MCF 10A (cell line): ENCODE data around the gene DCLK3. TPM values are rescaled to one million over a fixed set of nuclear protein-coding genes. Genes with fewer than 3 reads are reported as not detected.

Source experiments
- BruUV-seq: library from RNA; stranded (reverse); fragments of 400-500 nt; replicated peaks from 2 replicates; lab custom pipeline; 2021; lab: Mats Ljungman, UMichigan
- CTCF ChIA-PET: fragments of 300-600 bp; sonication (Branson Sonifier 250); formaldehyde crosslinking; extraction: SDS; loops from one replicate; lab custom pipeline; 2021; ENCODE audit warnings: antibody characterized with exemption, inconsistent platforms; lab: Yijun Ruan, JAX
- POLR2A ChIA-PET: fragments of 300-600, 350-650 bp; sonication (Branson Sonifier 250); formaldehyde crosslinking; extraction: SDS; loops from one replicate; lab custom pipeline; 2020; ENCODE audit warnings: antibody characterized with exemption, inconsistent platforms; lab: Yijun Ruan, JAX
- DNase-seq: peaks from one replicate; pipeline ENCODE4 v3.0.0-alpha.2; 2018; ENCODE audit not compliant: unreplicated experiment
- H3K27ac Mint-ChIP-seq: one replicate; pipeline ENCODE4 v1.8.0; 2022; ENCODE audit warnings: mild to moderate bottlenecking, low read depth, mixed read lengths; ENCODE audit not compliant: unreplicated experiment
- H3K27me3 Mint-ChIP-seq: one replicate; pipeline ENCODE4 v1.8.0; 2022; ENCODE audit warnings: mixed read lengths; ENCODE audit not compliant: insufficient read depth, unreplicated experiment
- H3K36me3 Mint-ChIP-seq: one replicate; pipeline ENCODE4 v1.8.0; 2022; ENCODE audit warnings: mild to moderate bottlenecking, moderate library complexity, mixed read lengths; ENCODE audit not compliant: insufficient read depth, unreplicated experiment
- H3K4me1 Mint-ChIP-seq: one replicate; pipeline ENCODE4 v1.8.0; 2022; ENCODE audit warnings: mixed read lengths; ENCODE audit not compliant: insufficient read depth, unreplicated experiment
- H3K4me3 Mint-ChIP-seq: one replicate; pipeline ENCODE4 v1.8.0; 2022; ENCODE audit warnings: mild to moderate bottlenecking, moderate library complexity, mixed read lengths; ENCODE audit not compliant: unreplicated experiment
- H3K9me3 Mint-ChIP-seq: one replicate; pipeline ENCODE4 v1.8.0; 2022; ENCODE audit warnings: mixed read lengths; ENCODE audit not compliant: unreplicated experiment
- CTCF ChIP-seq: fragments of 200-600 bp; IDR thresholded peaks from one replicate; pipeline ENCODE4 v1.8.0; 2022; ENCODE audit warnings: antibody characterized with exemption, mild to moderate bottlenecking; ENCODE audit not compliant: unreplicated experiment
- intact Hi-C: fragments of 100-400 bp; cut with micrococcal nuclease; formaldehyde crosslinking; loops from 2 replicates; pipeline ENCODE4 v1.14.1; 2022
- total RNA-seq: library from RNA; stranded (reverse); gene quantifications from 2 replicates; pipeline ENCODE4 v1.2.3, GENCODE V29; 2022

Gene DCLK3
- total RNA-seq, 1 experiment from 2014 or later: not detected

- Mint-ChIP-seq H3K27ac (no peak overlapping the region), H3K36me3 (no peaks in the 10 kb centered on the region), H3K4me3 (no peak overlapping the region), H3K27me3 (no peaks in the 10 kb centered on the region), H3K9me3 (no peaks in the 10 kb centered on the region), H3K4me1 (peaks cover under 1% of the 10 kb centered on the region)
- intact Hi-C loops: no loop called here
- DNase-seq: no peak
- no TSS peak for BruUV-seq
- CTCF ChIA-PET: interaction anchor here (1.2 kb wide), 1 partner anchor 9 kb away, joined by 3 read pairs; no protein-coding TSS in a partner anchor
- no peak for TF ChIP-seq CTCF
- POLR2A ChIA-PET: no interaction called here
Observed at GRCh38 chr3:36689560-36689959, 74.8 kb downstream of the DCLK3 start.

- no peak overlapping the region for H3K4me3 Mint-ChIP-seq
- H3K4me1 Mint-ChIP-seq: no peaks in the 10 kb centered on the region
- no peak for DNase-seq
- no TSS peak for BruUV-seq
- H3K27ac Mint-ChIP-seq: no peak overlapping the region
- ChIA-PET POLR2A (no interaction called here), CTCF (interaction anchor here (0.7 to 1.2 kb wide), 2 partner anchors 9 to 780 kb away, joined by 3 to 4 read pairs; no protein-coding TSS in a partner anchor)
- no peaks in the 10 kb centered on the region for H3K9me3 Mint-ChIP-seq
- H3K27me3 Mint-ChIP-seq: no peaks in the 10 kb centered on the region
- no peak for TF ChIP-seq CTCF
- intact Hi-C loops: no loop called here
- no peaks in the 10 kb centered on the region for H3K36me3 Mint-ChIP-seq
Observed at GRCh38 chr3:36688815-36689214, 75.5 kb downstream of the DCLK3 start.

- CTCF ChIA-PET: no interaction called here
- no peak for DNase-seq
- no peak overlapping the region for H3K4me3 Mint-ChIP-seq
- intact Hi-C loops: no loop called here
- no TSS peak for BruUV-seq
- POLR2A ChIA-PET: interaction anchor here (0.6 to 0.7 kb wide), 2 partner anchors 9 to 395 kb away, joined by 3 read pairs; no protein-coding TSS in a partner anchor
- TF ChIP-seq CTCF: no peak
- peaks cover 1% of the 10 kb centered on the region for H3K4me1 Mint-ChIP-seq
- no peak overlapping the region for H3K27ac Mint-ChIP-seq
- no peaks in the 10 kb centered on the region for H3K36me3 Mint-ChIP-seq
- no peaks in the 10 kb centered on the region for H3K27me3 Mint-ChIP-seq
- peaks cover 3% of the 10 kb centered on the region for H3K9me3 Mint-ChIP-seq
Observed at GRCh38 chr3:36686516-36686915, 77.8 kb downstream of the DCLK3 start.

GRCh38 chr3:36681867-36682266, 82.5 kb downstream of the DCLK3 start:
- no TSS peak for BruUV-seq
- Mint-ChIP-seq H3K27me3 (no peaks in the 10 kb centered on the region), H3K9me3 (peaks cover 8% of the 10 kb centered on the region), H3K4me3 (no peak overlapping the region), H3K36me3 (peaks cover 6% of the 10 kb centered on the region), H3K27ac (no peak overlapping the region), H3K4me1 (peaks cover 34% of the 10 kb centered on the region)
- intact Hi-C loops: no loop called here
- POLR2A ChIA-PET: interaction anchor here (0.7 kb wide), 1 partner anchor 719 kb away, joined by 3 read pairs; no protein-coding TSS in a partner anchor
- TF ChIP-seq CTCF: no peak
- no peak for DNase-seq
- CTCF ChIA-PET: no interaction called here
